ENCODE data around the gene C1orf94.
"Not testable (repeated sequence)": the region's sequence is repeated elsewhere in the genome, so short reads cannot be mapped to it uniquely, and the experiment has no call there.

Gene C1orf94

DNA sequence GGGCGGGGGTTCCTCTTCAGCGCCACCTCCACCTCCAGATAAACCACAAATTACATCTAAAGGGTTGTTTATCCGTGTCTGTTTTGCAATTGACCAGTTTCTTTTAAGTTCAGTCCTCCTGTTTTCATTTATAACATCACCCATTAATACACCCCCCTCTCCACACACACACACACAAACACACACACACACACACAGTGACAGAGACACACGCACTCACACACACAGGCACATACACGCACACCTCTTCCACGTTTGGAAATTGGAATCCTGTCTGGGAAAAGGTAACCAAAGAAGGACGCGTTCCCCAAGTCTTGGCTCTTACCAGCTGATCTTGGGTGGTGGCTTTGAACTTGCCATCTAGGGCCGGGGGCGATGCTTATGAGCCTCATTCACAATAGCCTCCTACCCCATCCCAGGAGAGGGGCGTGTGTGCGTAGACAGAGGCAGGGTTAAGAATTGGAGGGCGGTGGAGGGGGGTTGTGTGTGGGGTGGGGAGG lies 11.2 kb upstream of the C1orf94 start:
- no peak for DNase-seq

DNA sequence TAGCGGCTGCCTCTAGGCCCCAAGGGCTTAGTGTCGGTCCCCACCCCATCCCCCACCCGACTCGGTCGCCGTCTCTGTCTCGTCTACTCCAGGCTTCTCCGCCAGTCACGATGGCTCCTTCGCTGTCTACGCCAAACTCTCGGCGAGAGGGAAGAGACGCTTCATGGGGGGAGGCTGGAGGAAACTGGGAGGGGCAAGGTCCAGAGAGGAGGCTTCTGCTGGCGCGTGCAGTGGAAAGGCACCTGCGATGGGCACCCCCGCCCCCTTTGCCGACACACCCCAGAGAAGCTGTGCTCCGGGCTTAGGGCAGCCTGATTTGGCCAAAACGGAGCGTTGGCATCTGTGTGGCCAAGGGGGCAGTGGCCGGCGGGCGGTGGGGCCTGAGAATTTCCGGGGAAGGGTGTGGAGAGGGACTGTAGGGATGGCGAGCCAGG lies 10.5 kb upstream of the C1orf94 start:
- DNase-seq: no peak

DNA sequence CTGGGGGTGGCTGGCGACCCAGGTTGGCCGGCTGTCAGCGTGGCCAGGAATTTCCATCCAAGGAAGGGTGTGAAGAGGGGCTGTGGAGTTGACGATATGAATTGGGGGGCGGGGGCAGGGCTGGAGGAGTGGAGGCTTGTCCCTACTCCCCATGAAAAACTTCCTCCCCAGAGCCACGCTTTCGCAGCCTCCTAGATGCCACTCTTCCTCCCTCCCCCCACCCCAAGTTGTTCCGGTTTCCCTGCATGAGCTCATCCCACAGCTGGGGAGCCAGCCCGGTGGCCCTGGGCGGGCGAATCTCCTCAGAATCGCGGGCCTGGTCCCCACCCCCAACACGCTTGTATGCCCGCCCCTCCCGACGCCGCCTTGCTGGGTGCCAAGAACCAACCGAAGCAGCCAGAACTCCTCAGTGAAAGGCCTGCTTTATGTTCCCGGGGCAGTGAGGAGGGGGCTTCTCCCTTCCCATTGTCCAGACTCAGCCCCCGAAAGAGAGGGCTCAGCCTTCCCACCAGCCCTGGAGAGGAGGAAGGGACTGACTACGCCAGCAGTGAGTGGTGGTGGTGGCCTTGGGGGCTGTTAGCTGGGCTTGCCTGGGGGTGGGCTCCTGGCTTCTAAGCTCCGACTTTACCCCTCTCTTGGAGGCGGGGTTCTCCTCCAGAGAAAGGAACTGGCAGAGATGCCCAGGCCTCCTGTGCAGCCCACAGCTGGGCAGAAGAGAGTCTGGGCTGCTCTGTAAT lies 9.9 kb upstream of the C1orf94 start:
- no peak for DNase-seq

DNA sequence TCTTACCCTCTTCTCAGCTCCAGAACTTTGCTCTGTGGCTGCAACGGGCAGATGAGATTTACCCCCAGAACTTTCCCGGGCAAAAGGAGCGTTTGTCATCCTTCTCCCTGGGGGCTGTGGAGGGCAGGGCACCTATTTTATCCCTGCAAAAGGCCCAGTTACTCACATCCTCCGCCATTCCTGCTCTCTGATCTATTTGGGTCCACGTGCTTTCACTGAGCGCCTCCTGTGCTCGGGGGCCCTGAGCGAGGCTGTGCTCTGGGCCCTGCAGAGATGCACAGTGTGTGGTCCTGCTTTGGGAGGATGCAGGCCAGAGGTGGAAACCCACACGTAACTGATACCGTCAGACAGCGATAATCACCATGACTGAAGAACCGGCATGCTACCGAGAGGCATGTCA lies 9.3 kb upstream of the C1orf94 start:
- DNase-seq: no peak

DNA sequence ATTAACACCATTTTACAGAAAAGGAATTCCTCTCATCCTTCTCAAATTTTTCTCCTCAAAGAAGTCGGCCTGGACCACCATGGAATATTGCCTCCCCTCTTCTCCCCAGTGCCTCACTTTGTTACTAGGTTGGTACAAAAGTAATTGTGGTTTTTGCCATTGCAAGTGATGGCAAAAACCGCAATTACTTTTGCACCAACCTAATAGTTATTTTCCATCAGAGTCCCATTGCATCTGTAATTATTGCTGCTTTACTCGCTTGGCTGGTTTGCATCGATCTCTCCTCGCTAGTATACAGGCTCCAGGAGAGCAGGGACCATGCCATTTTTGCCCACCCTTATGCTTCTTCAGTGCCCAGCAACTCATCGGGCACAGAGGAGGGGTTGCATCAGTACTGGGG lies 963 bp upstream of the C1orf94 start:
- no peak for DNase-seq

DNA sequence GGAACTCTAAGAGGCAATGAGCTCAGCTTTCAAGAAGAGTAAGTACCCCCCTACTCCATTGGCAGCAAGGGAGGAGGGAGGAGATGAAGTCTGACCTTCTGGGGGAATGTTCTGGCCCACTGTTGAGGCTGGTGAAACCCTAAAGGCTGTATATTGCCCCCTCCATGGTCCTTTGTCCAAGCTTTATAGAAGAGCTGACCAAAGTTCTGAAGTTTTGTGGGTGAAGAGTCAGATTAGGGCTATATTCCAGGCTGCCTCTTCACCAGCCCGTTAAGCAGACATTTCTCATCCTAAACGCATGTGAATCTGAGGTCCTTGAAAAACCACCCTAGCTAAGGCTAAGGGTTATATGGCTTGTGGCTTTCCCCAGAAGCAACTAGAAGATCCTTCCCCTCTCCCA lies 1.4 kb downstream of the C1orf94 start:
- DNase-seq: no peak

DNA sequence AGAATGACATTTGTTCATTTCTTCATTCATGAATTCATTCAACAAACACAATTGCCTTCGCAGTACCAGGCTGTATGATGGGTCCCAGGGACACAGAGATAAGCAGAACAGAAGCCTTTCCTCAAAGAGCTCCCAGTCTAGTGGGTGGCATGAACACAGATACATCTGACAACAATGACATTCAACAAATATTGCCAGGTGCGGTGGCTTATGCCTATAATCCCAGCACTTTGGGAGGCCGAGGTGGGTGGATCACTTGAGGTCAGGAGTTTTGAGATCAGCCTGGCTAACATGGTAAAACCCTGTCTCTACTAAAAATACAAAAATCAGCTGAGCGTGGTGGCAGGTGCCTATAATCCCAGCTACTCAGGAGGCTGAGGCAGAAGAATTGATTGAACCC lies 6.7 kb downstream of the C1orf94 start:
- not testable (repeated sequence) for DNase-seq

DNA sequence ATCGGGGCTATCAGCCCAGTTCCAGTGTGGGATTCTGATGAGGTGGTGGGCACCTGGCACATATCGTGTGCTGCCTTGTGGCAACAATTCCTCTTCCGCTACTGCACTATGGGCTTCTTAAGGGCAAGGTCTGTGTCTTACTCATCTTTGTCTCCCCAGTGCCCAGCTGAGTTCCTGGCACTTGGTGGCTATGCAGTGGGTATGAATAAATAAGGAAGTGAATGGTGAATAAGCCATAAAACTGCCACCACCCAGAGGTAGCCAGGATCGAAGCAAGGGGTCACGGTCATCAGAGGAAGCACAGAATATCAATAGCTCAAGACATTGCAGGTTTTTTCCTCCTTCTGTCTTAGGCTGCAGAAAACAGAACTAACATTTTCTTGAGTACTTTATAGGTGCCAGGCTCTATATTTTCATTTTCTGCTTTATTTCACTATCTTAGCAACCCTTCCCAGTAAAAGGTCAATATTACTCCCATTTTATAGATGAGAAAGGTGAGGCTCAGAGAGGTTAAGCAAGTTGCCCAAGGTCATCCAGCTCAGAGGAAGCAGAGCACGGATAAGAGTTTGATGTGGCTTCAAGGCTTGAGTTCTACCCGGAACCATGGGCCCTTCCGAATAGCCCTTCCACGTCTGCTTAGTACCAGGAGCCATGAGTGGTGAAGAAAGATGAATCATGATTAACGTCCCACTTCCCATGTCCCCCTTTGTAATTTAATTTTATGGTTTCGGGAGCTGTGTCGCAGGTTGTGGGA lies 10.2 kb downstream of the C1orf94 start:
- no peak for DNase-seq

DNA sequence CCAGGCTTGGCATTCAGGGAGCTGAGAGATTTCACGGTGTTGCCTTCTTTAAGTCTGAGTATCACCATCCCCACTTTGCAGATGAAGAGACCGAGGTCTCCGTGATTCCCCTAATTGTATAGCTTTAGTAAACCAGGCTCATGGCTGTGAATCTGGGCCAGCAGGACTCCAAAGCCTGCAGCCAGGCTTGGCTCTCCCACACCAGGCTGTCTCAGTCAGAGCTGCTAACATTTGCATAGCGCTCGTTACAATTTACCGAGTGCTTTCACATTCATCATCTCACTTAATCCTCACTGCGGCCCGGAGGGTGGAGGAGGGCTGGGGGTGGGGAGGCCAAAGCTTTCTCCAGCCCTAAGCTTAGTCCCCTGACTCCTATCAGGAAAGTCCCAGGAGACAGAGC lies 11.7 kb downstream of the C1orf94 start:
- no peak for DNase-seq

DNA sequence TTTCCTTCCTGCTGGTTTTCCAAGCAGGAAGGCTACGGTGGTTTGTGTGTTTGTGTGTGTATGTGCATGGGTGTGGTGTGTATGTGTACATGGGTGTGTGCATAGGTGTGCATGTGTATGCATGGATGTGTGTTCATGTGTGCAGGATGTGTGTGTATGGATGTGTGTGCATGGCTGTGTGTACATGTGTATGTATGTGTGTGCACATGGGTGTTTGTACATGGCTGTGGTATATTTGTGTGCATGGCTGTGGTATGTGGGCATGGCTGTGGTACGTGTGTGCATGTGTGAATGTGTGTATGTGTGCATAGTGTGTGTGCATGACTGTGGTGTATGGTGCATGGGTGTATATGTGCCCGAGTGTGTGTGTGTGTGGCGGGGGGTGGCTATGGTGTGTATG lies 12.3 kb downstream of the C1orf94 start:
- DNase-seq: no peak

DNA sequence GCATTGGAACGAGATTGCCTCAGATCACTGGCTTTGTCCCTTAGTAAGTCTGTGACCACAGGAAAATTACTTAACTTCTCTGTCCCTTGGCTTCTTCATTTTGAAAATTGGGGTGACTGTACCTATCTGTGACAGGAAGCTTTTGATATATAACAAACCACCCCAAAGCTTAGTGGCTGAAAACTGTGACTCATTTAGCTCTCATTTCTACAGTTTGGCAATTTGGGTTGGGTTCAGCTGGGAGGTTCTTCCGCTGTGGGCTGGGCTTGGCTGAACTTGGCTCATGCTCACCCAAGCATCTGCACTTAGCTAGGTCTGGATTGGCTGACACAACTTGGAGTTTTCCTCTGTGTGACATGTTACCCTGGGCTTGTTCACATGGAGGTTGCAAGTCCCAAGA lies 14.0 kb downstream of the C1orf94 start:
- DNase-seq: no peak

DNA sequence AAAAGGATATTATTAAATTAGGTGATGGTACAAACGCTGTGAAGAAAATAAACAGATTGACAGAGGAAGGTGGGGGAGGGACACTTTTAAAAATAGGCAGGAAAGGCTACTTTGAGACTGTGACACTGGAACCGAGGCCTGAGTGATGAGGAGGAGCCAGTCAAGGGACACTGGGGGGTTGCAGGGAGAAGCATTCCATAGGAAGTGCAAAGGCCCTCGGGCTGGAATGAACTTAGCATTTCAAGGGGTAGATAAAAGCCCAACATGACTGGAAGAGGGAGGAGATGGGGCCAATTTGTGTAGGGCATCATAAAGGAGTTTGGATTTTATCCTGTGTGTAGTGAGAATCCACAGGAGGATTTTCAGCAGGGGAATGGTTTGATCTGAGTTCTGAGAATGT lies 15.9 kb downstream of the C1orf94 start:
- DNase-seq: no peak

DNA sequence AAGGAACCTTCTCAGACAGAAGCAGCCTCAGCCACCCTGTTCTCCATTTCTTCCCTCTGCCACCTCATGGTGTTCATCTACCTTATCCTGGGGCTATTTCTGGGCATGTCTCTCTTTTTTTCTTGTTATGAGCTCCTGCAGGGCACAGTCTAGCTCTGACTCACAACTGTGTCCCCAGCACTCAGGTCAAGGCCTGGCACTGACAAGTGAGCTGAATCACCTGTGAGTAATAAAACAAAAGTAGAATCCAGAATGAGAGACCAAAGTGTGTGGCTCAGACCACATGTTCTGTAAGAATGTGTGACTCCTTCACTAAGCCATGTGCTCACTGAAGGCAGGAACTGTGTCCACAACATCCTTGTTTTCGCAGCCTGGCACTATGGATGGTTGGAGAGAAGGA lies 23.2 kb downstream of the C1orf94 start:
- DNase-seq: no peak

DNA sequence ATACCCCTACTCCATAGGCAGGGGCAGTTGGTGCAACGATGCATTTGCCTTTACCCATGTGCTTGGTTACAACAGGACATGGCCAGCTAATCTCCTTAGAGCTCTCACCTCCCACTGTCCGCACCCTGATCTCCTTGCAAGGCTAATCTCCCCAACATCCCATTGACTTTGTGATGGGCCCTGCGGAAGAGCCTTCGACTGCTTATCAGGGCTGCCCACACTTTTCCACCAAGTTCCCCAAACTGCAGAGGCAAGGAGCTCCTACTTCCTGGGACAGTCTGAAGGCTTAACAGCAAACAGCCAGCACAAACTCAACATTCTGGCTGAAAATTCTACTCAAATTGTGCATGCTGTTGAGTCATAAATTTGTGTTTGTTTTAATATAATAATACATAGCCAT lies 36.0 kb downstream of the C1orf94 start:
- DNase-seq: no peak

DNA sequence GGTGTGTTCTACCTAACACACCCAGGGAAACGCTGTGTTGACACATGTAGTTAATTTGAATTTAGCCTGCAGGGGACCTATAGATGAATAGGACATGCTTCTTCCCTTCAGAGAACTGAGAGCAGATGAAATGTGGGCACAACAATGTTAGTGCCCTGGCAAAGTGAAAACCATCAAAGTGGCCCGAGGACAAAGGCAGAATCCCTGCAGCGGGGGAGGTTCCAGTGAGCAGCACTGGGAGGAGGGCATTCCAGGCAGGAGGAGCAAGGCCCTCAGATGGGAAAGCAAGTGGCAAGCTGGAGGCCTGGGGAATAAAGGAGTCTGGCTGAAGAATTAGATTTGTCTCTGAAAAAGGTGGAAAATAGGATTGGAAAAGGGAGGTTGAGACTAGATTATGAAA lies 37.2 kb downstream of the C1orf94 start:
- no peak for DNase-seq

DNA sequence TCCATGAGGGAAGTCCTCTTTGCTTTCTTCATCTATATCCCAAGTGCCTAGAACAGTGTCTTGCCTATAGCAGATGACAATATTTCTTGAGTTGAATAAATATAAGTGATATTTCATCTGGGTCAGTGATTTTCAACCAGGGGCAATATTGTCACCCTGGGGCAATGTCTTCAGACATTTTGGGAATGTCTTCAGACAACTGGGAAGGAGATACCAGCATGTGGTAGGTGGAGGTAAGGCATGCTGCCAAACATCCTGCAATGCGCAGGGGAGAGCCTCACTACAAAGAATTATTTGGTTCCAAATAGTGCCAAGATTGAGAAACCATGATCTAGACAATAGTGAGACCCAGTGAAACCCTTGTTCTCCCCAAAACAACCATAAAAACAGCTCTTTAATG lies 54.7 kb downstream of the C1orf94 start:
- DNase-seq: no peak

DNA sequence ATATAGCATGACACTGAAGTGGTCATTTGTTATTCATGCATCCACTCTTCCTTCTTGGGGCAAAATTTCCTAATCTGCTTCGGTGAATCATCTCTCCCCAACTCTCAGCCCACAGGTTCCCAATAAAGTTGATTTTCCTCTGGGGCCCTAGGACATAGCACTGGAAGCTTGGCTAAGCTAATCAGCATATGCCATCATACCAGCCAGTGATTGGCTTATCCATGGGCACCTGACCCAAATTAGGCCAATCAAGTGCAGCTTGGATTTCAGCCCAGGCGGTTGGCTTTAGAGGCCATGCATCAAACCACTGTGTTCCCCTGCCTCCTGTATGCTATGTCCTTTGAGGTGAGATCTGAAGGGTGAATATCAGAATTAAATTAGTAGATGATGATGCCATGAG lies 58.9 kb downstream of the C1orf94 start:
- DNase-seq: no peak

DNA sequence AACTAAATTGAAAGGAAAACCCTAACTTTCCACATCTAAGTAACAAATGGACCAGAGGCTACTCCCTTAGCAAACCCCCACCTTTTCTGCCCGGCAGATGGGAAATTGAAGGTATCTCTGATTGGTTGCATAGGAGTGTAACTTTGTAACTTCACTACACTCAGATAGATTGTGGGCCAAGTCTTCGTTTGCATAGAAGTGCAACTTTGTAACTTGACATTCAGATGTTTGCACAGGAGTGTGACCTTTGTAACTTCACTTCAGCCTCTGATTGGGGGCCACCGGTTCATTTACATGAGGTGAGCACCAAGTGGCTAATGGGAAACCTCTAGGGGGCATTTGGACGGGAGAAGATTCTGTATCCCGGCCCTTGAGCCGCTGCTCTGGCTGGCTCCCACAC lies 59.4 kb downstream of the C1orf94 start:
- no peak for DNase-seq

DNA sequence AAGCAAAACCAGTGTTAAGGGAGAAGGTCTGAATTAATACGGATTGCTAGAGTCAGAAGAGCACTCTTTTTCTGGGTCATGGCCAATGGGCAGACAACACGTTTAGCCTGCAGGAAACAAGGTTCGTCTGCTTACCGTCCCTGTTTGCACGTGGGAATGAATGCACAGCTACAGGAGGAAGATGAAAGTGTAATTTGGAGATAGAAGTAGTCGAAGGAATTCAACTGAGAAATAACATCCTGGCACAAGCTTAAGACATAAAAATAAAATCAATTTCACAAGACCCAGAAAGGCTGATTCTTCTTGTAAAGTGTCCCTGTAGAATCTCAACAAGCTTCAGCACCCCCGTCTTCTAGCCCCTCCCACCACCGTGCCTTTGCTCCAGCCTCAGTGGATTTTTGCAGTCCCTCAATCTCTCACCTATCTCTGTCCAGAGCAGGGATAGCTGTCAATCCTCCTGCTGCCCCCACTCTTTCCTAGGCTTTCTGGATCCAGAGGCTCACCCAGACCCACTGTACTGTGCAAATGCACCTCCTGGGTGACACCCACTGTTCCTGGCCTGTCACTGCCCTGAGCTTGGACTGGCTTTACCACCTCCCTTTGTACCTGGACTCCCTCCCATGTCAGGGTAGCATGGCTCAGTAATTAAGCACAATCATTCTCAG lies 60.6 kb downstream of the C1orf94 start:
- DNase-seq: no peak

DNA sequence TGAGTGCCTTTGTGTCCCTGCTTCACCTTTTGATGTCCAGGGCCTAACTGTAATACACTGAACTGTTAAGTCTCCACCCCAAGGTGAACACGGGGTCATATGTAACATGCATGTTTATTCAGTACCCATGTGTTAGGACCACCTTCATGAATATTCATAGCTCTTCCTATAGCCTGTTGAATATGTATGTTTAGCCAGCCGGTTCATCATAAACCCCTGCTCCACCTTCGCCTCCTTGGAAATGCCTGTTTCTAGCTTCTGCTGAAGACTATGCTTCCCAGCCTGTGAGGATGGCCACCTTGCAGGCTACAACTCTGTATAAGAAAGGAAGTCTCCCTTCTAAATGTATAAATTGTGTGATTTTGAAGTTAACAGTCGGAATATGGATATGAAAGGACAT lies 69.3 kb downstream of the C1orf94 start:
- no peak for DNase-seq

DNA sequence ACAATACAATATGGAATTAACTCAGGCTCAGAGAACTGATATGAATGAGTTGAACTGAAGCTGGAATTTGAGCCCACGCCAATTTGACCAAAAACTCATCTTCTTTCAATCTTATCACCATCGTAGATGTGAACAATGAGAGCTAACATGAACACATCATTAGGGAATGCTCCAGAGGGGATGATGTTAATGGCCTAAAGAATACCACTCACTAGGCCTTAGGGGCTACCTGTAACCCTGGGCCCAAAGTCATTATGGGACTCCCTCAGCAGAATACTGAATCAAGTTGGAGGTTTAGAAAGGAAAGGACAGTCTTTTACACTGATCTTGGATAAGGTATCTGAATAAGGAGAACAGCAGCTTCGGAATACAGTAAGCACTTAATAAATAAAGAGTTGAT lies 73.6 kb downstream of the C1orf94 start:
- DNase-seq: no peak

DNA sequence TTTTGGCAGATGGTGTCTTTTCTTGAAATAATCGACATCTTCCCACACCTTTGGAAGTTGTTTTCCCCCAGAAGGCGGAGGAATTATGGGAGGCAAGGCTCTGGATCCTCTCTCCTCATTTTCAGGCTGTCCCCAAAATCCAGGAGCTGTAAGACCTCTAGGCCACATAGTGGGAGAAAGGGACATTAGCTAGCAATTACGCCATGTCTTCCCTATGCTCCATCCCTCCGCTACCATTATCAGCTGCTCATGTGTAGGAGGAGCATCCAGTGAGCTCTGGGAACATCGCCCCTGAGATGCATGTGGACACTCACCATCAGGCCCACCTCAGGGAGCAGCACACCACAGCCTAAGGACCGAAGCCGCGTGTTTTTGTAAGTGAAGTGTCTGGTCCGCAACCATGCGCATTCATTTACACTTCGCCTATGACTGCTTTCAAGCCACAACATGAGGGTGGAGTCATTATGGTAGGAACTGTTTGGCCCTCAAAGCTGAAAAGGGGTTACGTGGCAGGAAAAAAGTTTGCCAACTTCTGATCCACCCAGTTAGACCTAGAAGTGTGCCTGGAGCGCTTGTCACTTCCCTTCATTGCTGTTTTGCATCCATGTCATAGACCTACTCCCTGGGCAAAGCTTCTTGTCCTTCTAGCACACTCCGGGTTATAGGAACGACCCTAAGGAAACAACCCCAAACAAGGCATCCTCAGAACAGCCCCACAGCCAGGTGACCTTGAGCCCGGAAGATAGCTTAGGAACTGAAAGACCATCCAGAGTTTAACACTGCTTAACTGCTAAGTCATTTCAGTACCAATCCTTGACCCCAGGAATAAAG lies 85.5 kb downstream of the C1orf94 start:
- no peak for DNase-seq

DNA sequence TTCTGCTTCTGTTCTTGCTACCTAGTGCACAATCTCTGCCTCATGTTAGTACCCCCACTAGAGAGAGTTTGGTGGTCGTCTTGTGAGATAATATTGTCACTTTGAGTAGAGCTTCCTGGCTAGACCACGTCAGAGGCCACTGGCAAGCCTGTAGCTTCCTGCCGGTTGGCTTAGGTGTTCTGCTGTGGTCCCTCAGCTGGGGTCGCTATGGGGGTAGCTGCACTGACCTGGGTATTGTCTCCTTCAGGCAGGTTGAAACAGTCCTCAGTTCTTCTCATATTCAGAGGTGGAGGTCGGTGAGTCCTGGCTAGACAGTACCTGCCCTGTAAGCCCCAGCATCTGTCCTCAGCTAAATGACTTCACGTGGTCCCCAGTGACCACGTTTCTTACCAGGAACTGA lies 86.2 kb downstream of the C1orf94 start:
- DNase-seq: no peak

All from NCI-H226 (cell line).